HG02759 (cell line): ENCODE data around the gene LIMD2.
"Not testable (repeated sequence)": the region's sequence is repeated elsewhere in the genome, so short reads cannot be mapped to it uniquely, and the experiment has no call there.

Source experiments
- ATAC-seq: cut with Tn5 transposase; IDR thresholded peaks from one replicate; pipeline ENCODE4 v1.9.1; 2021; ENCODE audit warnings: mild to moderate bottlenecking, moderate library complexity; ENCODE audit not compliant: unreplicated experiment

LIMD2 gene

DNA sequence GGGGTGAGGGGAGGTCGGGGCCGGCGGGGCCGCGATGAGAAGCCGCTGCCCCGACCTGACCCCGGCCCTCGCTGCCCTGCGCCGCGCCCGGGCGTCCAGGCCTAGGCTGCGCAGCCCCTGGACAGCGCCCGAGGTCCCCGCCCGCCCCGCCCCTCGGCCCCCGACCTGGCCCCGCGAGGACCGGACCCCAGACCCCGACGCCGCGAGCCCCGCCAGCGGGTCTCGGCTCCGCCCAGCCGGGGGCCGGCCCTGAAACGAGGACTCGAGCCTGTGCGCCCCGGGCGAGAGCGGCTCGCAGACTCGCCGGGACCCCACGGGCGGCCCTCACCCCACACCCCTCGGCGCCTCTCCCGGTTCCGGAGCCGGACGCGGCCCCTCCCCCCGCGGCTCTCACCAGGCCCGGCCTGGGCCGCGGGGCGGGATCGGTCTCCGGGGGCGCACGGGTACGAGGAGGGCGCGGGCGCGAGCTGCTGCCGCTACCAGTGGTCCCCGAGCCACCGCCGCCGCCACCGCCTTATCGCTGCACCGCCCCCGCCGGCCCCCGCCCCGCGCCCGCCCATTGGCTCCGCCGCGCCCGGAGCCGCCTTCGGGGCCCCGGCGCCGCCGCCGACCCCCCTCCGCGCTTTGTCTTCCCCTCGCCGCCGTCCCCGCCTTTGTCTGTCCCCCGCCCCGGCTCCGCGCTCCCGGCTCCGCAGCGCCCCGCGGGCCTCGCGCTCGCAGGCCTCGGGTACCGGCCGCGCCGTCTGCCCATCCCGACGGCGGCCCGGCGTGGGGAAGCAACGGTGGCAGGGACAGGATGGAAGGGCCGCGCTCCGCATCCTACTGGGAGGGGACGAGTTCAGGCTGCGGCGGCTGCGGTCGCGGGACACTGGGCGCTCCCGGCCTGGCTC lies at the start of gene LIMD2:
LIMD2 (minus strand) TSS at position 488 of the 890 bp plus-strand sequence. CDS start 827 bp downstream, outside the sequence.
- ATAC-seq: peak; percentile 26

GRCh38 chr17:63741408-63742173 lies 41.7 kb upstream of the LIMD2 start, which contains the start of gene STRADA:
Gene STRADA (minus strand): TSS chr17:63741799. CDS start chr17:63728369, 13,430 bp downstream.
- ATAC-seq: peak; percentile 92

- peak; percentile 1 for ATAC-seq
Observed at GRCh38 chr17:63741143-63741407, 41.1 kb upstream of the LIMD2 start.

GRCh38 chr17:63740464-63741142 lies 40.7 kb upstream of the LIMD2 start:
- ATAC-seq: no peak

- no peak for ATAC-seq
Observed at GRCh38 chr17:63735691-63736090, 35.8 kb upstream of the LIMD2 start.

- no peak for ATAC-seq
Observed at GRCh38 chr17:63722403-63722802, 22.5 kb upstream of the LIMD2 start.

- not testable (repeated sequence) for ATAC-seq
Observed at GRCh38 chr17:63720194-63720593, 20.3 kb upstream of the LIMD2 start.

DNA sequence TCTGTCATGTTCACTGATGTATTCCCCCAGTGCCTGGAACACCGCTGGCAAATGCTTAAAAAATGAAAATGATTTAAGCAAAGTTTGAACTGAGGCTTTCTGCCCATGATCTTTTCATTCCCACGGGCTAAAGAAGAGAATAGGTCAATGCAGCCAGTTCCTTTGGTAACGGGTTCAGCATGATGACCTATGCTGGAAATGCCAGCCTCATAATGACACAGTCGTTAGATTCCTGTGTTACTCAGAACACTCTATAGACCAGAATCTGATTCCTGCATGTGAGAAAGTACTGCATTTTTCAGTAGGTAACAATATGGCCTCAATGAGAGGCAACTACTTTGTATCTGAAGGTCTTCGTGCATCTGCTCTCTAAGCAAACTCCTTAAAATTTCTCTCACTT lies 19.1 kb upstream of the LIMD2 start:
- ATAC-seq: no peak

DNA sequence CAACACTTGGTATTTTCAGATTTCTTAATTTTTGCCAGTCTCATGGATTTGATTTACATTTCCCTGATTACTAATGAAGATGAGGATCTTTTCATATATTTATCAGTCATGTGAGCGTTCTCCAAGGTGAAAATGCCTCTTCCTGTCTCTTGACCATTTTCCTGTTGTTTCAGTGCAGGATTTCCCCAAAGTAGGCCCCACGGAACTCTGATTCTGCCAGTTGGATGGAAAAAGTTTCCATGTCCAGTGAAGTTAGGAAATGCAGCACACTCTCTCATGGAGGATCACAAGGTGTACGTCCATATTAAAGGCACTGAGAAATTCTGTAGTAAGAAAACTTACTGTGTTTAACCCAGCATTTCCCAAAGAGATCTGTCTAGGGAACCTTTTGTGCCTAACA lies 16.5 kb upstream of the LIMD2 start:
- ATAC-seq: no peak

- ATAC-seq: no peak
Observed at GRCh38 chr17:63714550-63715277, 14.8 kb upstream of the LIMD2 start.

DNA sequence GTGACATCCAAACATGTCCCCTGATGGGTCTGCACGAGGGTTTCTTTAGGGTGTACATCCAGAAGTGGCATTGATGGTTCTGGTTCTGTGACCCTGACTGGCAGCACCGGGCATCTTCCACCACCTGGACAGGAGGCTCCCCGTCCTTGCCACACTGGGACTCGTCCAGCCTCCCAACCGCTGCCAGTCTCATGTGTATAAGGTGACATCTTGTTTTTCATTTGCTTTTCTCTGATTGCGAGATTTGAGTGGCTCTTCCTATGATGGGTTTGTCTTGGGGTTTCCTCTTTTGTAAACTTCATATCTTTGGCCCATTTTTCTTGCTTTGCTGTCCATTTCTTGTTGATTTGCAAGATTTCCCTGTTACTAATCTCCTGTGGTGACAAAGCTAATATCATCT lies 9.2 kb upstream of the LIMD2 start:
- ATAC-seq: no peak

DNA sequence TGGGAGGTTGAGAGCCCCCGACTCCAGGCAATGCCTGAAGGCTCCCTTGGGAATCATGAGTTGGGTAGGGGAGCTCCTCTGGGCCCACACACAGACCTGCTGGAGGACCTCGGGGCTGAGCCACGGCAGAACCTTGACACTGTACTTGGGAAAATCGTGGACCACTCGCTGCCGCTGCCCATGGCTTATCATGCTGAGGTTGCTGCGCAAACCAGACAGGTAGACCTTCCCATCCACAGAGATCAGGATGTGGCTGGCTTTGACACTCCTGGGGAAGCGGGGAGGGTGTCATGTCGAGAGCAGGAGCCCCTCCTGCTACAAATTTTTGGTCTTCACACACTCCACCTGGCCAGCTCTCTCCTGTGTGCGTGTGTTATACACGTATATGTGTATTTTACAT lies 7.2 kb upstream of the LIMD2 start:
- ATAC-seq: no peak

DNA sequence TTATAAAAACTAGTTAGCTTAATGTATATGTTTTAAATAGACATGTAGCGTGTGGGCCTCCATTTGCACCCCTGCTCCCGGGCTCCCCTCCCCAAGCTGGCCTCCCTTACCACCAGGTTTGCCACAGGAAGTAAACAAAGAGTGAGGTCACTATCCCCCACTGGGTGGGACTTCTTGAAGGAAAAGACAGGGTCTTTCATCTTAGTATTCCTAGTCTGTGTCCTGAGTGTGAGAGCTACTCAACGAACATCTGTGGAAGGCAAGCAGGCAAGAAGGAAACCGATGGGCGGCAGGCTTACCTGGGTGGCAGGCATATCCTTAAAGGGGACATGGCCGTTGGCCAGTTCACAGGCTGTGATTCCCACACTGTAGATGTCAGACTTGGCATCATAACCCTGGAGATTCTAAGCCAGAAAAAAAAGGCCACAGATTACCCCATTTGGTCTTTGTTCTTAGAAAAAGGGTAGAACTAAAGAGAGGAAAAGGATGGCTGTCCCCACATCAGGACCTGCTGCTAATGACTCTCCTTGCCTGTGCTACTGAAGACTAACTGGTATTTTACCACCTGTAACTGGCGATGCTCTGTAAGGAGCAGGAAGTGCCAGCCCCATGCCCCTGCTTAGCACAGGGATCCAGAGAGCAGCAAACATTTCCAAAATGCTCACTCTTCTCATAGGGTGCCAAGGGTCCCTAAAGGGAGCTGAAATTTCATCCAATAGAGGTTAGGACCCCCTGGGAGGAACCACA lies 6.6 kb upstream of the LIMD2 start:
- no peak for ATAC-seq

- ATAC-seq: no peak
Observed at GRCh38 chr17:63705657-63706056, 5.7 kb upstream of the LIMD2 start.

GRCh38 chr17:63704836-63705235 lies 4.9 kb upstream of the LIMD2 start:
- no peak for ATAC-seq

DNA sequence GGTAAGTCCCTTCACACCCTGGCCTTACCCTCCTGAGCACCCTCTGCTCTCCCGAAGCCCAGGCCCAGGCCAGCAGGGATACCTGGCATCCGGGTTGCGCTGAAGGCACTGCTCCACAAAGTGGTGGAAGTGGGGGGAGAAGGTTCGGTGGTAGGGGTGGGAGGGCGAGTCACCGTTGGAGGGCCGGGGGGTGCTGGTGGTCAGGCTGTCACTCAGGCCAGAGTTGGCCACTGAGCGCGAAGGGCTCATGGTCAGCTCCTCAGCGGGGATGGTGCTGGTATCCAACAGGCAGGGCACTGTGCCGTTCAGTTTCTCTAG lies 4.3 kb upstream of the LIMD2 start:
- no peak for ATAC-seq

DNA sequence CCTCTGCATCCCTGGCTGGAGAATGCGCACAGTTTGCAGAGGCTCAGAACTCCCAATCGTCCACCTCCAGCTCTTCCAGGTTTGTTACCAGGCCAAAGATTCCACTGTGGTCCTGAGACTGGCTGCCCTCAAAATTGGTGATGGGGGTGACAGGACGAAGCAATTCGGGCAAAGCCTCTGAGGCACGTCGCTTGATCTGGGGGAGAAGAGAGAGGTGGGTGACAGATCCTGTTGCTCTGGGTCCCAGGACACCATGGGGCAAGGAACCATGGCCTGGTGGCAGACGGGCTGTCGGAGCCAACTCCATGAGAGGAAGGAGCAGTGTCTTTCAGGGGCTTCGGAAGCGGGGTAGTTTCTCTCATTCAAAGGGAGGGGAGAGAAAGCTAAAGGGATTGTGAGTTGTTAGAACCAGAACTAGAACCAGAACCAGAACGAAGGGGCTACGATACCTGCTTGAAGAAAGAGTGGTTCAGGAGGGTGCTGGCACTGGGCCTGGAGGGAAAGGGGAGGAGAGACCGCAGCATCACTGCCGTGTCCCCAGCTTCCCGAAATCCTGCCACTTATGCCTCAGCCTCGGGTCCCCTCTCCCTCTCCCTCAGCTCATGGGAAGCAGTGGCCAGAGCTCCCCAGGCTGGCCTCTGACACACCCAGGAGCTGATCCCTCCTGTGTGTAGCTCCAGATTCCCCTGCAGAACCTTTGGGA lies 3.8 kb upstream of the LIMD2 start:
- ATAC-seq: no peak

- no peak for ATAC-seq
Observed at GRCh38 chr17:63703029-63703428, 3.1 kb upstream of the LIMD2 start.

DNA sequence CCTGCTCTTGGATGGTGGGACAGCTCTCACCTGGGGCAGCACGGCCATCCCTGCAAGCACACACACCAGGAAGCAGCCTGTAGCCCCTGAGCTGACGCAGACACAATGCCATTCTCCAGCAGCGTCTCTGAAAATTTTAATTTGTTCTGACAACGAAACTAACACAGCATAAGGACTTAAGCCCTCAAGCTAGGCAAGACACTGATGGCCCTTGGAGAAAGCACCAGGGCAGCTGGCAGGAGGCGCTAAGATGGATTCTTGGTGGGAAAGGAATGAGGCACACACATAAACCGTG lies 2.7 kb upstream of the LIMD2 start:
- ATAC-seq: no peak
